Chondrocyte (in vitro differentiated cells): ENCODE data around the gene CHD9. TPM values are rescaled to one million over a fixed set of nuclear protein-coding genes. Genes with fewer than 3 reads are reported as not detected.
A peak's percentile ranks its signal among the peaks of the same experiment; 100 is the strongest.

Experiments
- DNase-seq: peaks from one replicate; pipeline ENCODE4 v3.0.0; 2021; ENCODE audit warnings: mixed read lengths, low spot score
- H3K27ac Mint-ChIP-seq: one replicate; pipeline ENCODE4 v1.8.0; 2021; ENCODE audit warnings: mild to moderate bottlenecking, moderate library complexity, mixed read lengths; ENCODE audit not compliant: unreplicated experiment
- H3K27me3 Mint-ChIP-seq: 2 replicates; pipeline ENCODE4 v1.8.0; 2021; ENCODE audit warnings: low read depth, mixed read lengths
- H3K36me3 Mint-ChIP-seq: 2 replicates; pipeline ENCODE4 v1.8.0; 2021; ENCODE audit warnings: low read depth, mixed read lengths
- H3K4me1 Mint-ChIP-seq: 2 replicates; pipeline ENCODE4 v1.8.0; 2021; ENCODE audit warnings: low read depth, mild to moderate bottlenecking, mixed read lengths
- H3K4me3 Mint-ChIP-seq: one replicate; pipeline ENCODE4 v1.8.0; 2021; ENCODE audit warnings: mild to moderate bottlenecking, moderate library complexity, mixed read lengths; ENCODE audit not compliant: unreplicated experiment
- H3K9me3 Mint-ChIP-seq: 2 replicates; pipeline ENCODE4 v1.8.0; 2021; ENCODE audit warnings: low read depth, mixed read lengths
- total RNA-seq: library from RNA; stranded (reverse); gene quantifications from 3 replicates; pipeline ENCODE4 v1.2.1, GENCODE V29; 2021
- TF ChIP-seq, protein P1 (sequence below): fragments of 200-600 bp; sonication (generic); IDR thresholded peaks from 2 replicates; pipeline ENCODE4 v1.5.0; 2021; ENCODE audit warnings: antibody characterized with exemption, mild to moderate bottlenecking, moderate library complexity

CHD9 gene
- total RNA-seq, 1 donor from 2014 or later: 72.7 TPM

DNA sequence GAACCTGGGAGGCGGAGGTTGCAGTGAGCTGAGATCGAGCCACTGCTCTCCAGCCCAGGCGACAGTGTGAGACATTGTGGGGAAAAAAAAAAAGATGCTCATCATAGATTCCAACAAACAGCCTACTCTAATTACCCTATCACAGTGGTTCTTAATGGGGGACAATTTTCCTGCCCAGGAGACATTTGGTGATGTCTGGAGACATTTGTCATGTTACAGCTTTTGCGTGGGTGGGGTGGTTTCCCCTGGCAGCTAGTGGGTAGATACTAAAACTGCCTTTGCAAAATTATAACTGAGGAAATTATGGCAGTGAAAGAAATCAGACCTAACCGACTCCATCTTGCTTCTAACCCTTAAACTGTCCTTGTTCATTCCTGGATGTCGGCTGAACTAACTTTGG lies 287.0 kb downstream of the CHD9 start:
- H3K27me3 Mint-ChIP-seq: peaks cover 18% of the 10 kb centered on the region
- H3K9me3 Mint-ChIP-seq: peaks cover 5% of the 10 kb centered on the region
- no peak for DNase-seq
- H3K4me1 Mint-ChIP-seq: no peaks in the 10 kb centered on the region
- H3K4me3 Mint-ChIP-seq: no peak overlapping the region
- no peaks in the 10 kb centered on the region for H3K36me3 Mint-ChIP-seq
- no peak overlapping the region for H3K27ac Mint-ChIP-seq
- TF ChIP-seq, protein P1, sequence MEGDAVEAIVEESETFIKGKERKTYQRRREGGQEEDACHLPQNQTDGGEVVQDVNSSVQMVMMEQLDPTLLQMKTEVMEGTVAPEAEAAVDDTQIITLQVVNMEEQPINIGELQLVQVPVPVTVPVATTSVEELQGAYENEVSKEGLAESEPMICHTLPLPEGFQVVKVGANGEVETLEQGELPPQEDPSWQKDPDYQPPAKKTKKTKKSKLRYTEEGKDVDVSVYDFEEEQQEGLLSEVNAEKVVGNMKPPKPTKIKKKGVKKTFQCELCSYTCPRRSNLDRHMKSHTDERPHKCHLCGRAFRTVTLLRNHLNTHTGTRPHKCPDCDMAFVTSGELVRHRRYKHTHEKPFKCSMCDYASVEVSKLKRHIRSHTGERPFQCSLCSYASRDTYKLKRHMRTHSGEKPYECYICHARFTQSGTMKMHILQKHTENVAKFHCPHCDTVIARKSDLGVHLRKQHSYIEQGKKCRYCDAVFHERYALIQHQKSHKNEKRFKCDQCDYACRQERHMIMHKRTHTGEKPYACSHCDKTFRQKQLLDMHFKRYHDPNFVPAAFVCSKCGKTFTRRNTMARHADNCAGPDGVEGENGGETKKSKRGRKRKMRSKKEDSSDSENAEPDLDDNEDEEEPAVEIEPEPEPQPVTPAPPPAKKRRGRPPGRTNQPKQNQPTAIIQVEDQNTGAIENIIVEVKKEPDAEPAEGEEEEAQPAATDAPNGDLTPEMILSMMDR: no peak

DNA sequence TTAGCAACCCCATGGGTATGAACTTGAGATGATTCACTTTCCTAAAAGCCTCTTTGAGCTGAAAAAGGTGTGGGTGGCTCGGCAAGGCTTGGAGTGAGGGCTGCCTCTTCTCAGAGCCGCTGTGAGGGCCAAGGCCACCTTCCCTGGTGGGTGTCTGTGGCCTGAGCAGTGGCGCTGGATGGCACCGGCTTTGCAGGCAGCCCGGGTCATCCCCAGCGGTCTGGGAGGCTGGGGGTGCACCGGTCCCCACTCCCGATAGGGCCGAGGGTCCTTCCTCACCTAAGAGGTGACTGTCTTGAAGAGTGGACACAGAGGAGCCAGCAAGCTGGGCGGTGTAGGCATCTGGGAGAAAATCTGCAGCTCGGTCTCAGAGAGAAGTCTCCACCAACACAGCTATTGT lies 300.3 kb downstream of the CHD9 start:
- peak; percentile 76 for DNase-seq
- no peak overlapping the region for H3K4me3 Mint-ChIP-seq
- TF ChIP-seq, protein P1: no peak

DNA sequence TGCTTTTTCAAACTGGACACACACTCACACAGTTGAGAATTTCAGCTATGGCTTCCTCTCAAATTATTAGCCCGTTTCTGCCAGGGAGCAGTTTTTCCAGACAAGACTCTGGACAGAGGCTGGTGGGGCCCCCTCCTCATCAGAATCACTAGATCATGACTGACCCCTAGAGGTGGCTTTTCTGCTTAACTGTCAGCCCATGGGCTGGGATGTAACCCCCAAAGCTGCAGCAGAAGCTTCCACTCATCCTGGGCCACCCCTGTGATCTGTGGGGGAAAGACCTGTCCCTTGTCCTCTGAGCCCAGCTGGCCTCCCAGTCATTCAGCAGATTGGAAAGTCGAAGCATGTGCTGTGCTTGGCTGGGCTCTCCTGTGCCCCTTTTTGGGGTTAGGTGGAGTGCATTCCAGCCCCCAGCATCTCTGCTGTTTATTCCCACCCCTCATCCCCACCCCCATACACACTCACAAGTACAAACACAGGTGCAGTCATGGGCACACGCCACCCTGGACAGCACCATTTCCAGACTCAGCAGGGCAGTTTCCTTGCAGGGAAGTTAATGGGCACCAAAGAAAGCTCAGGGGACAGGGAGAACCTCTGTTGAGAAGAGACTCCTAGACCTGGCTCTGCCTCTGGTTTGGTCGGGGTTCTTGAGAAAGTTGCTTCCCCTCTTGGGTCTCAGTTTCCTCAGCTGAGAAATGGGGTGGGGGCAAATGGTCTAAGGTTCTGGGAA lies 301.9 kb downstream of the CHD9 start:
- DNase-seq: no peak
- H3K4me1 Mint-ChIP-seq: no peaks in the 10 kb centered on the region

More for the DNA sequence above, 300.3 kb downstream of the CHD9 start:
- Mint-ChIP-seq H3K4me1 (no peaks in the 10 kb centered on the region), H3K27ac (no peak overlapping the region), H3K36me3 (no peaks in the 10 kb centered on the region), H3K9me3 (peaks cover 8% of the 10 kb centered on the region), H3K27me3 (peaks cover 16% of the 10 kb centered on the region)

DNA sequence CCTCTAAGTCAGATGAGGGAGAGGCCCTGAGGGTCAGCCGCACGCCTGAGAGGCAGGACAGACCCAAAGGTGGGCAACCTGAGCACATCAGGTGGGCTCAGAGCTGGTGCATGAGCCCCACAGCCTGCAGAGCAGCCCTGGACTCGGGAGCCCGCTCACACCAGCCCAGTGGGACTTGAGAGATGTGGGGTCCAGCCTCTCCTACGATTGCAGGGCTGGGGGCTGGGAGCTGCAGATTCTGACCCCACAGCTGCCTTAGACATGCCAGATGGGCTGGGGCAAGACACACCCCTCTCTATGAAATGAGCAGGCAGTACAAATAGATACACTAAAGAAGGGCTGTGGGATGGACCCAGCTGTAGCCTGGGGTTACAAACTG lies 302.4 kb downstream of the CHD9 start:
- H3K9me3 Mint-ChIP-seq: no peaks in the 10 kb centered on the region
- H3K4me3 Mint-ChIP-seq: no peak overlapping the region
- TF ChIP-seq, protein P1: no peak
- H3K27ac Mint-ChIP-seq: no peak overlapping the region
- H3K4me1 Mint-ChIP-seq: no peaks in the 10 kb centered on the region
- peaks cover 18% of the 10 kb centered on the region for H3K27me3 Mint-ChIP-seq
- H3K36me3 Mint-ChIP-seq: no peaks in the 10 kb centered on the region
- DNase-seq: no peak

More for the DNA sequence above, 301.9 kb downstream of the CHD9 start:
- Mint-ChIP-seq H3K27ac (no peak overlapping the region), H3K27me3 (peaks cover 16% of the 10 kb centered on the region), H3K4me3 (no peak overlapping the region), H3K36me3 (no peaks in the 10 kb centered on the region), H3K9me3 (no peaks in the 10 kb centered on the region)
- TF ChIP-seq, protein P1: peak; percentile 32

DNA sequence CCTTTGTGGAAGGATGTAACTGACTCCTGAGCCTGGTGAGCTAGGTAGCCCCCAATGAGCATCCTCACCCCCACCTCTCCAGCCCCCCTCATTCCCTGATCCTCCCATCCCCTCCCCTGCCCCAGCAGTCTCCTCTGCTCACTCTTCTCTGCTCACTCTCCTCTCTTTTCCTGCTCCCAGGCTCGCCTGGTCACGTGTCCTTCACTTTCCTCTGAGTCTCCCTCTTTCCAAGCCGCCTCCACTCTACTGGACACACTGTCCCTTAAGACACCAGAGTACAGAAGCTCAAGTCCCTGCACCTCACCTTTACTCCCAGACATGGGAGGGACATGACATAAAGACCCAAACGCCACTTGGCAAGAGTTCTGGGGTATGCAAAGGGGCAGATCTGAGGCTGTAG lies 303.2 kb downstream of the CHD9 start:
- TF ChIP-seq, protein P1: no peak
- H3K4me1 Mint-ChIP-seq: no peaks in the 10 kb centered on the region
- H3K9me3 Mint-ChIP-seq: no peaks in the 10 kb centered on the region
- H3K27me3 Mint-ChIP-seq: peaks cover 22% of the 10 kb centered on the region
- no peak for DNase-seq
- no peaks in the 10 kb centered on the region for H3K36me3 Mint-ChIP-seq
- no peak overlapping the region for H3K4me3 Mint-ChIP-seq
- H3K27ac Mint-ChIP-seq: no peak overlapping the region
